GM12874 (cell line): ENCODE data around the gene EN1.

ENCODE experiments used
- TF ChIP-seq, protein P1 (sequence below): IDR thresholded peaks from 2 replicates; pipeline ENCODE4 v1.5.1; 2011; ENCODE audit warnings: low read depth, mild to moderate bottlenecking, control low read depth, low read length, moderate library complexity; ENCODE audit not compliant: insufficient read depth

The EN1 gene

DNA sequence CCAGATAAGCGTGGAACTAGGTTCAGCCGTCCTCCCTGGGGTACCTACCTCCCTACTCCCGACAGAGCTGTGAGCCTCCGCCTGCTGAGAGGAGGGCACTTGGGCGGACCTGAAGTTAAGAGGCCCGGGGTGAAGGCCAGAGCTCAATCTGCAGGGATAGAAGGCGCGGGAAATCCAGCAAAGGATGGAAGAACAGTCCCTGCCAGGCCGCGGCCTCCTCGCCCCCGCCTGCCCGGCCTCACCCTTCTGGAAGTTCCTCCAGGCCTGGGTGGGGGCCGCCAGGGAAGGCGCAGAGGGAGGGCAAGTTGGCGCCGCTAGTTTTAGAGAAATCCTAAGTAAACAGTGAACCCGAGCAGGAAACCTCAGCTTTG lies 13.0 kb downstream of the EN1 start:
- TF ChIP-seq, protein P1, sequence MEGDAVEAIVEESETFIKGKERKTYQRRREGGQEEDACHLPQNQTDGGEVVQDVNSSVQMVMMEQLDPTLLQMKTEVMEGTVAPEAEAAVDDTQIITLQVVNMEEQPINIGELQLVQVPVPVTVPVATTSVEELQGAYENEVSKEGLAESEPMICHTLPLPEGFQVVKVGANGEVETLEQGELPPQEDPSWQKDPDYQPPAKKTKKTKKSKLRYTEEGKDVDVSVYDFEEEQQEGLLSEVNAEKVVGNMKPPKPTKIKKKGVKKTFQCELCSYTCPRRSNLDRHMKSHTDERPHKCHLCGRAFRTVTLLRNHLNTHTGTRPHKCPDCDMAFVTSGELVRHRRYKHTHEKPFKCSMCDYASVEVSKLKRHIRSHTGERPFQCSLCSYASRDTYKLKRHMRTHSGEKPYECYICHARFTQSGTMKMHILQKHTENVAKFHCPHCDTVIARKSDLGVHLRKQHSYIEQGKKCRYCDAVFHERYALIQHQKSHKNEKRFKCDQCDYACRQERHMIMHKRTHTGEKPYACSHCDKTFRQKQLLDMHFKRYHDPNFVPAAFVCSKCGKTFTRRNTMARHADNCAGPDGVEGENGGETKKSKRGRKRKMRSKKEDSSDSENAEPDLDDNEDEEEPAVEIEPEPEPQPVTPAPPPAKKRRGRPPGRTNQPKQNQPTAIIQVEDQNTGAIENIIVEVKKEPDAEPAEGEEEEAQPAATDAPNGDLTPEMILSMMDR, result no peak

DNA sequence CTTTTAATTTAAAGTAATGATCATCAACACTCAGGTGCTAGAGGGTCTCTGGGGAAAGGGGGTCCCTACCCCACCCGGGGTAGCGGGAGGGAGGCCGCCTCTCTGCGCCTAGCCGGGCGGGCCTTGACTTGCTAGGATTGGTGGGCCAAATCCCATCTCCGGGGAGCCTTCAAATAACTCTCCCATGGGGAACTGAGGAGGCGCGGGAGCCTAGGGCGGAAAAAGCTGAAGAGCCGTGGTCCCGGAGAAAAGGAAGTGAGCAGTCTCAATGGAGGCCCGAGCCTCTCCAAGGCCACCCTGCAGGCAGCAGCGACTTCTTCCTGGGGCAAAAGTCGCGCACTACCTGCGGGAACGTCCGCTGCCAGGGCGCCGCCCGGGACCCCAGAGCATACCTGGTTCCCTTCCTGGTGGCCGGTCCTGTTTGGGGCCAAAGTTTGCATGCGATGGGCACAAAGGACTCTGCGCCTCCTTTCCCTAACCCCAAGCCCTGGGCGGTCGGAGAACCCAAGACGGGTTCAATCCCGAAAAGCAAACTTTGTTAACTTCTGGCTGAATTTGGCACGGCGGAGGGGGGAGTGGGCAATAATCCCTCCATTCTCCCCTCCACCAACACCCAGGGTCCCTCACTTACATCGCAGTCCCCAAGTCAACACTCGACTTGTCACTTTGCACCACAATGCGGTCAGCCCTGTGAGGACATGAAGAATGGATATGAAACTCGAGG lies 13.6 kb downstream of the EN1 start:
- TF ChIP-seq, protein P1, result no peak

DNA sequence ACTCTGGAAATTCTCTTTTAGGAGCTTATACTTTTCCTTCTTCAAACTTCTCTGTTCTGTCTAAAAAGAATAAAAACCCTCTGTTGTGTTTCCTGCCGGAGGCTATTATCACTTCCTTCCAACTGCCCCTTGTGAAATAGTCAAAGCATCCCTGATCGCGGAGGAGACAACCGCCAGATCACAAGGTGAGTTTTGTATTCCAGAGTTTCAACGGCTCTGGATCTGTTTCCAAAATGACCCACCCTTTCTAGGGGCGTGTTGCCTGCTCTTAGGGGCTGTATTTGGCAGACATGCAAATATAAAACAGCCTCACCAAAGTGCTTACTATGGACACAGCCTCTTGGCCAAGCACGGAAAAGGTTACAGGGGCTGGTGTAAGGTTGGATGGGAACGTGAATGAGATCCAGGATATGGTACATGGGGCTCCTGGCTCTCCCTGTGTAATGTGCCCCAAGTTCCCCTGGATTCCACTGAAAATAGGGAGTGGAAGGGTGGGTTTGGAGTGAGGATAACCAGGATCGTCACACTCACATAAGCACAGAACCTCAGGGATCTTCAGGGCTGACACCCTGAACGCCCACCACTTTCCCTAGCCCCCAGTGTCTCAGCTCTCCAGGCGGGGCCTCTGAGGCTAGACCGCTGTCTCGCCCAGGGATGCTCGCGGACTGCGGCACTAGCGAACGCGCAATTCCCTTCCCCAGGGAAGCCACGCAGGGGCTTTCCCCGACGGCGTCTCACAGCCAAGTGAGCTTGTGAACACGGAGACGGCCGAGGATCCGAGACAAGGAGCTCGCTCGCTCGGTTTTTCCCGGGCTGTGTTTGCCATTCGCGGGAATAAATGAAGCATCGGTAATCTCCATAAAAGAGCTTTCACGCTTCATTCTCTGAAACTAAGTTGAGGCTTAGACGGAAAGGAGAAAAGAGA lies 14.4 kb downstream of the EN1 start:
- TF ChIP-seq, protein P1, result no peak

DNA sequence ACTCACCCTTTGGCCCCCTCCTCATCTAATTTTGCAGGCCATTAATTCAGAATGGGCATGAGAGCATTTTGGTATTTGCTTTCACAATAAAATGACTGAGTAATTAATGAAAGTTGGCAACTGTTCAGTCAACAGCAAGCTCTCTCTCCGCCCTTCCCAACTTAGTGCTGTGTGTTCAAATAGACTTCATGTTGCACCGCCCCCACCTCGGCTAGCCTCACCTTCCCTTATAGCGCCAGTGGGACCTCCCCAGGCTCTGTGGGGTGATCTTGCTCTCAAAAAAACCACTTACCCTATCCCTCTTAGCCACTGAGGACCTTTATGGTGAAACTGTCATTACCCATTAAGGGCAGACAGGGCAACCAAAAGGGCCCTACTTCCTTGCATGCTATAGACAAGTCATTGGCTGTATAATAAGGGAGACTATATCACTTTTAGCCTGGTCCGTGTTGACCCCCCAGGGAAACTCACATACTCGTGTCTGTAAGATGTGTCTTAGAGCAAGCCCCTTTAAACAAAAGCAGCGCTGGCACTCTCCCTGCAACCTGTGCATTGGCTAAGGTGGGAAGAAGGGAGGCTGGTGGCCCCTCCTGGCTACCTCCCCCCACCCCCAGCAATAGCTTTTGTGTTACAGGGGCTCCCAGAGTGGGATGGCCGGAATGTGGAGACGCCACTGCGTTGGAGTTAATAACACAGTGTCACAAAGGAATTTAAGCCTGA lies 15.2 kb downstream of the EN1 start:
- TF ChIP-seq, protein P1, result no peak

DNA sequence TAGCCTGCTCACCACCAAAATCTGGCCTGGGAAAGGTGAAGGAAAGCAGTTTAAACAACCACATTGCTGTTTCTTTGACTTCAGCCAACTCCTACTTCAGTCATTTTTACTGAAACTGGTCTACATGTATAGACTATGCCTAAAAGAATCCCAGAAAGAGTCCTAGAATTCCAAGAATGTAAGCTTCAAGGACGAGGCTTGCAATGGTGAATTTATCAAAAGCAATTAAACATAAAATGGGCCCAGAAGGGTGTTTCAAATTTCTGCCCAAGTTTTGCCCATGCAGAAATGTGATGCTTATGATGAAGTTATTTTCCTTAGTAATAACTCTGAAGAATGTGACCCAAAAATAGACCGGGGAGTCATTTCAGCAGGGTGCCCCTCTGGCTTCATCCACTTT lies 16.6 kb downstream of the EN1 start:
- TF ChIP-seq, protein P1, result no peak

DNA sequence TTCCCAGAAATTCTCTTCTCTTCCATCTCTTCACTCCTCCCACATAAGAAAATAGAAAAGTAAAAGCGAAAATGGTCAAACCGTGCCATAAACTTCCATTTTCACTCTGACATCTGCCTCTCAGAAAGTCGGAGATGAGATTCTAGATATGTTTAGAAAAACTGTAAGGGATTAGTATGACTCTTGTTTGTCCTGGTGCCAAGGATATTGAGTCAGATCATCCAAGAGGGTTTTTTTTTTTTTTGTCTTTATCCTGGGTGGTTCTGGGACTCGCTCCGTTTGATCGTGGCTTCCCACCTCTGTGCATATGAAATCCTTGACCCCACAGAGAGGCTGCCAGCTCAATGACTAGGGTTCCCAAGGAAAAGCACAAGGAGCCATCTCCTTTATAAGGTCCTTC lies 17.3 kb downstream of the EN1 start:
- TF ChIP-seq, protein P1, result no peak

DNA sequence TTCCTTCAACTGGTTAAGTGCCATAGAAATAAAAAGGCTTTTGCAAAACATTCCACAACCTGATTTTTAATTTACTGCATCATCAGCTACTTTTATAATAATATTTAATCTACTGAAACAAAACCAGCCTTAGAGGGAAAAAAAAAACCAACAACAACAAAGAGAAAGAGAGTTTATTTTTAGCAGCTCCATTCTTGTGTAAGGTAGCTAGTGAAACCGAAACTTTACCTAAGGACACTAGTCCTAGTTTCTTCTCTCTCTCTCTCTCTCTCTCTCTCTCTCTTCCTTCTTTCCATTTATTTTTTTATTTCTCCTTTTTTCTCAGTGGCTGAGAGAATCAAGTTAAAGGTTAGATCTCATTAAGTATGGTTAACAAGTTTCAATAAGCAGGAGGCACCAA lies 21.4 kb downstream of the EN1 start:
- TF ChIP-seq, protein P1, result no peak
